Hematopoietic multipotent progenitor cell treated with erythropoietin and hydrocortisone succinate and interleukin-3 and kit ligand, for 15 days (in vitro differentiated cells): ENCODE data around the gene NEK11.
"Not testable (repeated sequence)": the region's sequence is repeated elsewhere in the genome, so short reads cannot be mapped to it uniquely, and the experiment has no call there.

ENCODE experiments used
- DNase-seq: peaks from one replicate; pipeline ENCODE4 v3.0.0-alpha.2; 2015; ENCODE audit warnings: low spot score

Gene NEK11

DNA sequence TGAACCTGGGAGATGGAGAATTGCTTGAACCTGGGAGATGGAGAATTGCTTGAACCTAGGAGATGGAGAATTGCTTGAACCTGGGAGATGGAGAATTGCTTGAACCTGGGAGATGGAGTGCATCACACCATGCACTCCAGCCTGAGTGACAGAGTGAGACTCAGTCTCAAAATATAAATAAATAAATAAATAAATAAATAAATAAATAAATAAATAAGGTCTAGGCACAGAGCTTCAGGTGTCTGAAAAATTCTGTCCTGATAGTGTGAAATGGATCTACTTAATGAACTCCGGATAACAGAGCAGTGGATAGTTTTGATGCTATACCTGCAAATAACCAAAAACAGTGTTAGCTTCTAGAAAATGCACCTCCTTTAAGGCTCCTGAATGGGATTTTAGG, 330.6 kb downstream of the NEK11 start:
- DNase-seq, result no peak

- DNase-seq, result no peak
These were observed 333.6 kb downstream of the NEK11 start for GRCh38 chr3:131360191-131360755.

DNA sequence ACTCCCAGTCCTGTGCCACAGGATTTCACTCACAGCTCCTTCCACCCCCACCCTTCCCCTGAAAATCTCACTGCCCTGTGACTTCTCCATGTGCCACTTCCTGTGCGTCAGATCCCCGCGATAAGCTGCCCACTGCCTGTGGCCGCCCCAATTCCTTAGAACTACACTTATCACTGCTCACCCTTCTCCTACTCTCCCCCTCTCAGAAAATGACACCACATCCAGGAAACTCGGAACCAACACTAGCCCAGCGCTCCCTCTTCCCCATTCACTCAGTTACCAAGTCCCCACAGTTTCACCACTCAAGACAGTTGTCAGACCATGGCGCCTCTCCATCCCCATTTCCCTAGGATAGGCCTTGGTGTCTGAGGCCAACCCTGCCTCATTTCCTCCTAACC, 334.4 kb downstream of the NEK11 start:
- not testable (repeated sequence) for DNase-seq

- DNase-seq, result peak; percentile 87
These were observed 335.1 kb downstream of the NEK11 start for GRCh38 chr3:131361464-131362421.

DNA sequence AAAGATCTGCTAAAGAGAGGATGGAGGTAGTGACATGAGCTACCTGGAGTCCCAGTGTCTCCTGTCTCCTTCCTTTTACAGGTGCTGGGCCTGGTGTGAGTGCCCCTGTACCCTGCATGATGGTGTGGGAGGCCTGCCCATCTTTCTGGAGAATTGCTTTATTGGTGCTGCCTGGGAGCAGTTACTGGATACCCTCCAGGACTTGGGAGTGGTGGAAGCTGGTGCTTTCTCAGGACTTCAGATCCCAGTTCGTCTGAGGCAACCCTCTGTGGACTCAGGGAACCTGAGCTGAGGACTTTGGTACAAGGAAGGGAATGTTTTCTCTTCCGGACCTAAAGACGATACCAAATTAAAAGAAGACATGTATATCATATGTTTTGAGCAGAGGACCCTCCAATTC, 336.6 kb downstream of the NEK11 start:
- no peak for DNase-seq

GRCh38 chr3:131370935-131371687, 344.4 kb downstream of the NEK11 start:
- DNase-seq, result no peak

GRCh38 chr3:131371688-131372066, 345.0 kb downstream of the NEK11 start:
- DNase-seq, result no peak

DNA sequence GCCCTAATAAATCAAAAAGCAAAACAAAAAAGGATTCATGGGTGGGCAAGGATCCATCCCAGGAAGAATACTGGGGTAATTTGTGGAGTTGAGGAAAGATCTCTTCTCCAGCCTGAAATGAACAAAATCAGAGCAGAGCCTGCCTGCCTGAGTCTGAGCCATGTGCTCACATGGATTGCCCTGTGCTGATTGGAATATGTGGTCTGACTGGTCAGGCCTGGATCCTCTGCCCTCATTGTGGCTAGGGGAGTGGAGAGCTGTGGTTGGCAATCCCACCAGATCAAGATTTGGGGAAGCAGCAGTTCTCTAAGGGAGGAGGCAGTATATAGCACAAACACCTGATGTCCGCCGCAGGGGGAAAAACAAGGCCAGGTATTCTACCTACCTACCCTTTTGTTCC, 348.1 kb downstream of the NEK11 start:
- DNase-seq, result no peak

DNA sequence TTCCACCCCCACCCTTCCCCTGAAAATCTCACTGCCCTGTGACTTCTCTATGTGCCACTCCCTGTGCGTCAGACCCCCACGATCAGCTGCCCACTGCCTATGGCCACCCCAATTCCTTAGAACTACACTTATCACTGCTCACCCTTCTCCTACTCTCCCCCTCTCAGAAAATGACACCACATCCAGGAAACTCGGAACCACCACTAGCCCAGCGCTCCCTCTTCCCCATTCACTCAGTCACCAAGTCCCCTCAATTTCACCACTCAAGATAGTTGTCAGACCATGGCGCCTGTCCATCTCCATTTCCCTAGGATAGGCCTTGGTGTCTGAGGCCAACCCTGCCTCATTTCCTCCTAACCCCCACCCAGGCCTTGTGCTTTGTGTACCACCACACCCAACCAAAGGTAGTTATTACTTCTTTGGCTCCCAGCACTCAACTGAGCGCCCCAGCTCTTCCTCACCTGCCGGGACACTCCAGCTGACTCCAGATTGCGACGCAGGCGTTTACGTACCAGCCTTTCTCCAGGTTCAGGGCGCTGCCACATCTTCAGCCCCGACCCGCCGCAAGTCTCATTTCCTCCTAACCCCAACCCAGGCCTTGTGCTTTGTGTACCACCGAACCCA, 354.3 kb downstream of the NEK11 start:
- not testable (repeated sequence) for DNase-seq

DNA sequence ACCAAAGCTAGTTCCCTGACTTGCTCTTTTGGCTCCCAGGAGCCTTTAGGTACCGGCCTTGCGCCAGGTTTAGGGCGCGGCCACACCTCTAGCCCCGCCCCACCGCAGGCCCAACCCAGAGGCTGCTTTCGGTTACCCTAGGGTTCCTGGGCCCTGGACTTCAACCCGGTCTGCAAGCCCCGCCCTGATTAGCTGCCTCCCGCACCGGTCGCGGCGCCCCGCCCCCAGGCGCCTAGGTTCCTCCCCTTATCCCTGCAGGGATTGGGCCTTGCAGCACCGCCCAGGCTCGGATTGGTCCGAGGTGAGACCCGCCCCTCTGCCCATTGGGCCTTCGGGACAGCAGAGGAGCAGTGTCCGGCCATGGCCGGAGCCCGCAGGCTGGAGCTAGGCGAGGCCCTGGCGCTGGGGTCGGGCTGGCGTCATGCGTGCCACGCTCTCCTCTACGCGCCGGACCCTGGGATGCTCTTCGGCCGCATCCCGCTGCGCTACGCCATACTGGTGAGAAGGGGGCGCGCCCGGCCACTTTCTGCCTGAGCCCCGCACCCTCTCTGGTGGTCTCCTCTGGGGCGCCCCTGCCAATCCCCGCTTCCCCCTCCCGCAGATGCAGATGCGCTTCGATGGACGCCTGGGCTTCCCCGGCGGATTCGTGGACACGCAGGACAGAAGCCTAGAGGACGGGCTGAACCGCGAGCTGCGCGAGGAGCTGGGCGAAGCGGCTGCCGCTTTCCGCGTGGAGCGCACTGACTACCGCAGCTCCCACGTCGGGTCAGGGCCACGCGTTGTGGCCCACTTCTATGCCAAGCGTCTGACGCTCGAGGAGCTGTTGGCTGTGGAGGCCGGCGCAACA, 355.0 kb downstream of the NEK11 start, which contains the start of gene NUDT16:
NUDT16 (plus strand) TSS at position 330 of the 847 bp plus-strand sequence; CDS start at position 361, 31 bp downstream.
- DNase-seq, result peak; percentile 99

- DNase-seq, result no peak
These were observed 359.9 kb downstream of the NEK11 start for GRCh38 chr3:131386429-131387165.

- DNase-seq, result no peak
These were observed 361.3 kb downstream of the NEK11 start for GRCh38 chr3:131387796-131388489.

- no peak for DNase-seq
These were observed 361.8 kb downstream of the NEK11 start for GRCh38 chr3:131388490-131388799.

GRCh38 chr3:131390331-131390730, 363.7 kb downstream of the NEK11 start:
- DNase-seq, result no peak

GRCh38 chr3:131393051-131393450, 366.4 kb downstream of the NEK11 start:
- no peak for DNase-seq

GRCh38 chr3:131393868-131394267, 367.2 kb downstream of the NEK11 start:
- DNase-seq, result no peak

- no peak for DNase-seq
These were observed 367.7 kb downstream of the NEK11 start for GRCh38 chr3:131394400-131394799.

- no peak for DNase-seq
These were observed 369.5 kb downstream of the NEK11 start for GRCh38 chr3:131396170-131396569.

GRCh38 chr3:131397889-131398288, 371.2 kb downstream of the NEK11 start:
- DNase-seq, result no peak
